ENCODE measurements around the gene PEX3.

- TF ChIP-seq CREB1 (IDR thresholded peaks at IDR 0.05; ENCODE audit: low read depth), result no peak
- TF ChIP-seq BHLHE40 (IDR thresholded peaks at IDR 0.05; ENCODE audit: borderline replicate concordance in 1 of 2, low read depth in 2 of 2, low read length in 1 of 2), result no peak
- TF ChIP-seq FOS (IDR thresholded peaks at IDR 0.05; ENCODE audit: borderline replicate concordance, extremely low read depth, insufficient read length), result no peak
- no peak for TF ChIP-seq NFIC (IDR thresholded peaks at IDR 0.05; ENCODE audit: low read depth, low read length)
- no peak for TF ChIP-seq EGR1 (IDR thresholded peaks at IDR 0.05; ENCODE audit: borderline replicate concordance in 1 of 2, low read depth in 2 of 2, low read length in 2 of 2)
- TF ChIP-seq EZH2 (IDR thresholded peaks at IDR 0.05; ENCODE audit: borderline replicate concordance, control insufficient read depth, low read depth, low read length), result no peak
- no peak for TF ChIP-seq CBFB (IDR thresholded peaks at IDR 0.05; ENCODE audit: low read depth)
- TF ChIP-seq PAX5 (IDR thresholded peaks at IDR 0.05; ENCODE audit: borderline replicate concordance, low read depth, low read length), result no peak
- no peak for TF ChIP-seq SREBF2 (IDR thresholded peaks at IDR 0.05; ENCODE audit: low read length)
- no peak for TF ChIP-seq RB1 (IDR thresholded peaks at IDR 0.05; ENCODE audit: borderline replicate concordance)
- no peak for TF ChIP-seq CBX3 (IDR thresholded peaks at IDR 0.05; ENCODE audit: borderline replicate concordance, low read depth)
- no peak for TF ChIP-seq SPI1 (IDR thresholded peaks at IDR 0.05; ENCODE audit: borderline replicate concordance, insufficient read depth, low read depth, low read length)
These were observed 41.8 kb upstream of the PEX3 start for GRCh38 chr6:143408787-143409162.
